ENCODE results near the gene FBXO34. TPM values are rescaled to one million over a fixed set of nuclear protein-coding genes. Genes with fewer than 3 reads are reported as not detected.
"Not testable (repeated sequence)": the region's sequence is repeated elsewhere in the genome, so short reads cannot be mapped to it uniquely, and the experiment has no call there.

Gene FBXO34
- total RNA-seq, 2 donors from 2014 or later = 16.0 to 21.6 TPM

GRCh38 chr14:55306938-55307589 lies 35.8 kb downstream of the FBXO34 start:
- Histone ChIP-seq H3K4me1 (ENCODE audit: control insufficient read depth in 1 of 2, low read depth in 2 of 2) (peaks cover 42 to 52% of the 10 kb centered on the region in 2 donors), H3K4me3 (no peak overlapping the region), H3K27ac (no peak overlapping the region), H3K36me3 (no peaks in the 10 kb centered on the region), H3K9me3 (no peaks in the 10 kb centered on the region), H3K27me3 (replicated peaks; ENCODE audit: insufficient read depth) (no peaks in the 10 kb centered on the region)
- TF ChIP-seq, protein P1, sequence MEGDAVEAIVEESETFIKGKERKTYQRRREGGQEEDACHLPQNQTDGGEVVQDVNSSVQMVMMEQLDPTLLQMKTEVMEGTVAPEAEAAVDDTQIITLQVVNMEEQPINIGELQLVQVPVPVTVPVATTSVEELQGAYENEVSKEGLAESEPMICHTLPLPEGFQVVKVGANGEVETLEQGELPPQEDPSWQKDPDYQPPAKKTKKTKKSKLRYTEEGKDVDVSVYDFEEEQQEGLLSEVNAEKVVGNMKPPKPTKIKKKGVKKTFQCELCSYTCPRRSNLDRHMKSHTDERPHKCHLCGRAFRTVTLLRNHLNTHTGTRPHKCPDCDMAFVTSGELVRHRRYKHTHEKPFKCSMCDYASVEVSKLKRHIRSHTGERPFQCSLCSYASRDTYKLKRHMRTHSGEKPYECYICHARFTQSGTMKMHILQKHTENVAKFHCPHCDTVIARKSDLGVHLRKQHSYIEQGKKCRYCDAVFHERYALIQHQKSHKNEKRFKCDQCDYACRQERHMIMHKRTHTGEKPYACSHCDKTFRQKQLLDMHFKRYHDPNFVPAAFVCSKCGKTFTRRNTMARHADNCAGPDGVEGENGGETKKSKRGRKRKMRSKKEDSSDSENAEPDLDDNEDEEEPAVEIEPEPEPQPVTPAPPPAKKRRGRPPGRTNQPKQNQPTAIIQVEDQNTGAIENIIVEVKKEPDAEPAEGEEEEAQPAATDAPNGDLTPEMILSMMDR (IDR thresholded peaks at IDR 0.05) = no peak
- DNase-seq (ENCODE audit: low spot score) = no peak
- no peak for ATAC-seq (ENCODE audit: insufficient number of reproducible peaks, low FRiP score, low read depth)

DNA sequence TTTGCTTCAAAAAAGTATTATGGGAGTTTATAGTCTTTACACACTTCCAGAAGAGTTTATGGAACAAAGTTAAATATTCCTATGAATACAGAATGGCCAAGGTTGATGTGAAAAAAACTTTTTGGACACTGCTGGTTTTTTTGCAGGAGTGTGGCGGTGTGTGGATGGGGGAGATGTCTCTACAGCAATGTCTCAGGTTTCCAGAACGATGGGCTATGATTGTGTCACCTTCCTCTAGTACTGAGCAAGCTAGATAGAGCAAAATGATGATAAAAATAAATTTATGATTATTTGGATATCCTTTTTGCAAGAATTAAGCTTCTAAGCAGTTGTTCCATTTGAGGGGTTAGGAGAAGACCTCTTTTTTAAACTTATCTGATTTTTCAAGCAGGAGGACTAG lies 37.9 kb downstream of the FBXO34 start:
- peaks cover 3% of the 10 kb centered on the region for H3K9me3 ChIP-seq
- ATAC-seq (ENCODE audit: insufficient number of reproducible peaks, low FRiP score, low read depth) (no peak), DNase-seq (ENCODE audit: low spot score) (no peak)
- no peaks in the 10 kb centered on the region for H3K36me3 ChIP-seq
- H3K4me3 ChIP-seq = no peak overlapping the region
- H3K27ac ChIP-seq = peak overlapping the region in 1 of 2 donors; percentile 16
- no peaks in the 10 kb centered on the region for H3K27me3 ChIP-seq (replicated peaks; ENCODE audit: insufficient read depth)
- peaks cover 22 to 33% of the 10 kb centered on the region in 2 donors for H3K4me1 ChIP-seq (ENCODE audit: control insufficient read depth in 1 of 2, low read depth in 2 of 2)
- TF ChIP-seq, protein P1 (IDR thresholded peaks at IDR 0.05) = no peak

- Histone ChIP-seq H3K27me3 (replicated peaks; ENCODE audit: insufficient read depth) (no peaks in the 10 kb centered on the region), H3K27ac (peak overlapping the region; percentile 13 to 43), H3K4me3 (no peak overlapping the region), H3K36me3 (no peaks in the 10 kb centered on the region), H3K4me1 (ENCODE audit: control insufficient read depth in 1 of 2, low read depth in 2 of 2) (peaks cover 20 to 29% of the 10 kb centered on the region in 2 donors), H3K9me3 (peaks cover 3% of the 10 kb centered on the region)
- TF ChIP-seq, protein P1 (IDR thresholded peaks at IDR 0.05) = no peak
- ATAC-seq (ENCODE audit: insufficient number of reproducible peaks, low FRiP score, low read depth) (no peak), DNase-seq (ENCODE audit: low spot score) (no peak)
Observed at GRCh38 chr14:55309761-55310365, 38.6 kb downstream of the FBXO34 start.

- H3K36me3 ChIP-seq, H3K27ac ChIP-seq: not testable (repeated sequence)
Observed at GRCh38 chr14:55312379-55313030, 41.3 kb downstream of the FBXO34 start.

DNA sequence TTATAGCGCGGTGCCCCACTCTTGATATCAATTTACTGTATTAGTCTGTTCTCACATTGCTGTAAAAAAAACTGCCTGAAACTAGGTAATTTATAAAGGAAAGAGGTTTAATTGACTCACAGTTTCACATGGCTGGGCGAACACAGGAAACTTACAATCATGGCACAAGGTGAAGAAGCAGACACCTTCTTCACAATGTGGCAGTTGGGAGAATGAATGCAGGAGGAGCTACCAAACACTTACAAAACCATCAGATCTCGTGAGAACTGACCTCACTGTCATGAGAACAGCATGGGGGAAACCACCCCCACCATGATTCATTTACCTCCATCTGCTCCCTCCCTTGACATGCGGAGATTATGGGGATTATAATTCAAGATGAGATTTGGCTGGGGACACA lies 42.3 kb downstream of the FBXO34 start:
- Histone ChIP-seq H3K4me1 (ENCODE audit: control insufficient read depth in 1 of 2, low read depth in 2 of 2) (peaks cover 16 to 29% of the 10 kb centered on the region in 2 donors), H3K4me3 (no peak overlapping the region), H3K36me3 (no peaks in the 10 kb centered on the region), H3K9me3 (peaks cover 3% of the 10 kb centered on the region), H3K27me3 (replicated peaks; ENCODE audit: insufficient read depth) (no peaks in the 10 kb centered on the region), H3K27ac (no peak overlapping the region)
- DNase-seq (ENCODE audit: low spot score) (no peak), ATAC-seq (ENCODE audit: insufficient number of reproducible peaks, low FRiP score, low read depth) (no peak)
- TF ChIP-seq, protein P1 (IDR thresholded peaks at IDR 0.05) = no peak

More at GRCh38 chr14:55312379-55313030, 41.3 kb downstream of the FBXO34 start:
- ATAC-seq (ENCODE audit: insufficient number of reproducible peaks, low FRiP score, low read depth); H3K4me3 ChIP-seq; H3K27me3 ChIP-seq (replicated peaks; ENCODE audit: insufficient read depth); H3K9me3 ChIP-seq; DNase-seq (ENCODE audit: low spot score): not testable (repeated sequence)
- H3K4me1 ChIP-seq (ENCODE audit: control insufficient read depth in 1 of 2, low read depth in 2 of 2) = peaks cover 16 to 29% of the 10 kb centered on the region in 2 donors
